GM12878 (cell line): ENCODE measurements around the gene RAPGEF4. TPM values are rescaled to one million over a fixed set of nuclear protein-coding genes. Genes with fewer than 3 reads are reported as not detected.

Source experiments
- ATAC-seq: fragments of 200-7000 bp; cut with Tn5 transposase; 3 replicates; pipeline ENCODE4 v1.9.1; 2020; ENCODE audit warnings: mild to moderate bottlenecking, moderate library complexity
- BruUV-seq: library from RNA; stranded (reverse); fragments of 400-500 nt; replicated peaks from 2 replicates; lab custom pipeline; 2021; lab: Mats Ljungman, UMichigan
- CTCF ChIA-PET: fragments of 300-600 bp; sonication (Branson Sonifier 250); formaldehyde crosslinking; extraction: SDS; loops from one replicate; lab custom pipeline; 2021; ENCODE audit warnings: inconsistent platforms; lab: Yijun Ruan, JAX
- POLR2A ChIA-PET: fragments of 350-600 bp; formaldehyde crosslinking; extraction: SDS; loops from one replicate; lab custom pipeline; 2021; ENCODE audit warnings: inconsistent platforms; lab: Charles Lee
- RAD21 ChIA-PET: fragments of 300-600 bp; sonication (Branson Sonifier 250); formaldehyde crosslinking; loops from one replicate; lab custom pipeline; 2023; ENCODE audit warnings: antibody characterized with exemption; ENCODE audit not compliant: unreplicated experiment; lab: Charles Lee
- SMC1A ChIA-PET: fragments of 300-600 bp; sonication (Branson Sonifier 250); formaldehyde crosslinking; loops from one replicate; lab custom pipeline; 2023; ENCODE audit not compliant: unreplicated experiment, uncharacterized antibody; lab: Charles Lee
- DNase-seq: peaks from one replicate; pipeline ENCODE4 v3.0.0-alpha.2; 2011; ENCODE audit warnings: low read depth, low spot score
- FAIRE-seq: peaks from 3 replicates; lab custom pipeline; 2011; peaks lifted over from hg19 to GRCh38; lab: Jason Lieb, UNC
- H2AFZ ChIP-seq: 2 replicates; pipeline ENCODE4 v1.6.0; 2011; ENCODE audit warnings: low read depth, low read length, control low read depth; ENCODE audit not compliant: control insufficient read depth
- H3K27ac ChIP-seq: 2 replicates; pipeline ENCODE4 v1.5.1; 2011; ENCODE audit warnings: control low read depth; ENCODE audit not compliant: control insufficient read depth, insufficient read depth
- H3K27me3 ChIP-seq, 2 experiments: replicated peaks in 1 of 2; 2 replicates each; pipeline versions ENCODE4 v1.6.0 to v1.6.1; 2011; ENCODE audit warnings: low read length in 1 of 2; ENCODE audit not compliant: control insufficient read depth in 2 of 2, insufficient read depth in 2 of 2
- H3K36me3 ChIP-seq, 2 experiments: 2 replicates each; pipeline ENCODE4 v1.5.1; 2011; ENCODE audit warnings: low read length in 1 of 2; ENCODE audit not compliant: control insufficient read depth in 2 of 2, insufficient read depth in 2 of 2
- H3K4me1 ChIP-seq: 2 replicates; pipeline ENCODE4 v1.6.1; 2011; ENCODE audit warnings: mild to moderate bottlenecking, low read length, moderate library complexity, mixed read lengths; ENCODE audit not compliant: control insufficient read depth, insufficient read depth
- H3K4me2 ChIP-seq: 2 replicates; pipeline ENCODE4 v1.6.0; 2011; ENCODE audit warnings: control low read depth; ENCODE audit not compliant: control insufficient read depth, insufficient read depth
- H3K4me3 ChIP-seq: fragments of 200-600 bp; sonication (generic); 2 replicates; pipeline ENCODE4 v1.5.1; 2016
- H3K79me2 ChIP-seq: 2 replicates; pipeline ENCODE4 v1.6.0; 2011; ENCODE audit warnings: low read length; ENCODE audit not compliant: control insufficient read depth, insufficient read depth
- H3K9ac ChIP-seq: 2 replicates; pipeline ENCODE4 v1.8.0; 2011; ENCODE audit warnings: low read length, control low read depth, mixed read lengths; ENCODE audit not compliant: control insufficient read depth, insufficient read depth
- H3K9me3 ChIP-seq: replicated peaks from 3 replicates; pipeline ENCODE4 v1.5.1; 2011; ENCODE audit warnings: mild to moderate bottlenecking, low read length; ENCODE audit not compliant: control insufficient read depth, insufficient read depth
- H4K20me1 ChIP-seq: 2 replicates; pipeline ENCODE4 v1.6.0; 2011; ENCODE audit not compliant: control insufficient read depth, insufficient read depth
- SPI1 ChIP-seq: IDR thresholded peaks from 2 replicates; pipeline ENCODE4 v1.6.1; 2011; ENCODE audit warnings: low read depth, mild to moderate bottlenecking, low read length, moderate library complexity, borderline replicate concordance; ENCODE audit not compliant: insufficient read depth
- WGBS: methylation state at CpG from one replicate; pipeline ENCODE4 v1.1.6; 2016; ENCODE audit warnings: low lambda C conversion rate; ENCODE audit not compliant: insufficient replicate concordance, insufficient coverage; ENCODE audit errors: missing lambda C conversion rate; 5-methylcytosine and 5-hydroxymethylcytosine counted together
- in situ Hi-C: fragments of 300-500 bp; cut with MboI; formaldehyde crosslinking; loops from 9 replicates; pipeline ENCODE4 v1.14.3; 2018; ENCODE audit warnings: mixed read lengths
- intact Hi-C: fragments of 100-400 bp; cut with micrococcal nuclease; formaldehyde crosslinking; loops from one replicate; pipeline ENCODE4 v1.14.2; 2022; ENCODE audit not compliant: unreplicated experiment
- polyA plus RNA-seq, 11 experiments: library from polyadenylated mRNA; depleted of rRNA in 4 of 11; unstranded in 6 of 11; stranded (reverse) in 5 of 11; fragments of >200 nt; fragmentation: Nextera tagmentation in 4 of 11; fragmentation: Illumina TruSeq in 1 of 11; extraction: Ambion mirVana in 4 of 11; extraction: Trizol in 1 of 11; gene quantifications; 1 replicate in 1 of 11; 2 replicates in 10 of 11; pipeline versions ENCODE4 v1.2.1 to v1.2.3, GENCODE V29; 2011 to 2016; ENCODE audit warnings: inconsistent platforms in 2 of 11, missing spikeins in 2 of 11, low read depth in 1 of 11
- total RNA-seq, 4 experiments: library from RNA; depleted of rRNA in 3 of 4; stranded (reverse); fragments of >200 nt in 3 of 4; fragmentation: Illumina TruSeq in 1 of 4; extraction: Trizol in 1 of 4; gene quantifications; 2 replicates each; pipeline versions ENCODE4 v1.2.1 to v1.2.3, GENCODE V29; 2013 to 2021
- TF ChIP-seq, protein P1 (sequence below), 3 experiments: IDR thresholded peaks in 2 of 3; conservative IDR thresholded peaks in 1 of 3; 2 replicates each; pipeline ENCODE4 v1.5.1; 2011; ENCODE audit warnings: low read depth in 3 of 3, low read length in 3 of 3, mild to moderate bottlenecking in 3 of 3, control low read depth in 2 of 3, moderate library complexity in 2 of 3, inconsistent platforms in 1 of 3, mixed read lengths in 1 of 3; ENCODE audit not compliant: control insufficient read depth in 2 of 3, insufficient read depth in 1 of 3; ENCODE audit errors: extremely low read depth in 1 of 3
- TF ChIP-seq, protein P2 (sequence below): IDR thresholded peaks from 2 replicates; pipeline ENCODE4 v1.6.1; 2012; ENCODE audit warnings: improper control_type of control experiment, low read depth, low read length; ENCODE audit not compliant: insufficient replicate concordance
- TF ChIP-seq, protein P3 (sequence below): IDR thresholded peaks from 2 replicates; pipeline ENCODE4 v1.6.1; 2012; ENCODE audit warnings: low read depth, low read length, improper control_type of control experiment
- TF ChIP-seq, protein P4 (sequence below): fragments of 150-350 bp; IDR thresholded peaks from 2 replicates; pipeline ENCODE4 v1.6.1; 2014; ENCODE audit warnings: mild to moderate bottlenecking, low read depth, low read length

The RAPGEF4 gene
- total and polyA plus RNA-seq, 10 of the 15 experiments (the other 5 are each of a cell fraction or from before 2014, with no cell fraction given): 0.18 TPM; not detected in 8

GRCh38 chr2:172704072-172704936, 31.3 kb upstream of the RAPGEF4 start:
- TF ChIP-seq, protein P1, sequence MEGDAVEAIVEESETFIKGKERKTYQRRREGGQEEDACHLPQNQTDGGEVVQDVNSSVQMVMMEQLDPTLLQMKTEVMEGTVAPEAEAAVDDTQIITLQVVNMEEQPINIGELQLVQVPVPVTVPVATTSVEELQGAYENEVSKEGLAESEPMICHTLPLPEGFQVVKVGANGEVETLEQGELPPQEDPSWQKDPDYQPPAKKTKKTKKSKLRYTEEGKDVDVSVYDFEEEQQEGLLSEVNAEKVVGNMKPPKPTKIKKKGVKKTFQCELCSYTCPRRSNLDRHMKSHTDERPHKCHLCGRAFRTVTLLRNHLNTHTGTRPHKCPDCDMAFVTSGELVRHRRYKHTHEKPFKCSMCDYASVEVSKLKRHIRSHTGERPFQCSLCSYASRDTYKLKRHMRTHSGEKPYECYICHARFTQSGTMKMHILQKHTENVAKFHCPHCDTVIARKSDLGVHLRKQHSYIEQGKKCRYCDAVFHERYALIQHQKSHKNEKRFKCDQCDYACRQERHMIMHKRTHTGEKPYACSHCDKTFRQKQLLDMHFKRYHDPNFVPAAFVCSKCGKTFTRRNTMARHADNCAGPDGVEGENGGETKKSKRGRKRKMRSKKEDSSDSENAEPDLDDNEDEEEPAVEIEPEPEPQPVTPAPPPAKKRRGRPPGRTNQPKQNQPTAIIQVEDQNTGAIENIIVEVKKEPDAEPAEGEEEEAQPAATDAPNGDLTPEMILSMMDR (IDR thresholded peaks at IDR 0.05 in 2 of 3, conservative IDR thresholded peaks at IDR 0.05 in 1 of 3; ENCODE audit: control insufficient read depth in 2 of 3, extremely low read depth in 1 of 3, insufficient read depth in 1 of 3, low read depth in 3 of 3, low read length in 3 of 3): peak; percentile 25 to 54 (median 32); a peak in 5 of 6 replicates
- TF ChIP-seq SPI1: peak; percentile 21; the same call in 1 of the 2 replicates
- TF ChIP-seq, protein P2, sequence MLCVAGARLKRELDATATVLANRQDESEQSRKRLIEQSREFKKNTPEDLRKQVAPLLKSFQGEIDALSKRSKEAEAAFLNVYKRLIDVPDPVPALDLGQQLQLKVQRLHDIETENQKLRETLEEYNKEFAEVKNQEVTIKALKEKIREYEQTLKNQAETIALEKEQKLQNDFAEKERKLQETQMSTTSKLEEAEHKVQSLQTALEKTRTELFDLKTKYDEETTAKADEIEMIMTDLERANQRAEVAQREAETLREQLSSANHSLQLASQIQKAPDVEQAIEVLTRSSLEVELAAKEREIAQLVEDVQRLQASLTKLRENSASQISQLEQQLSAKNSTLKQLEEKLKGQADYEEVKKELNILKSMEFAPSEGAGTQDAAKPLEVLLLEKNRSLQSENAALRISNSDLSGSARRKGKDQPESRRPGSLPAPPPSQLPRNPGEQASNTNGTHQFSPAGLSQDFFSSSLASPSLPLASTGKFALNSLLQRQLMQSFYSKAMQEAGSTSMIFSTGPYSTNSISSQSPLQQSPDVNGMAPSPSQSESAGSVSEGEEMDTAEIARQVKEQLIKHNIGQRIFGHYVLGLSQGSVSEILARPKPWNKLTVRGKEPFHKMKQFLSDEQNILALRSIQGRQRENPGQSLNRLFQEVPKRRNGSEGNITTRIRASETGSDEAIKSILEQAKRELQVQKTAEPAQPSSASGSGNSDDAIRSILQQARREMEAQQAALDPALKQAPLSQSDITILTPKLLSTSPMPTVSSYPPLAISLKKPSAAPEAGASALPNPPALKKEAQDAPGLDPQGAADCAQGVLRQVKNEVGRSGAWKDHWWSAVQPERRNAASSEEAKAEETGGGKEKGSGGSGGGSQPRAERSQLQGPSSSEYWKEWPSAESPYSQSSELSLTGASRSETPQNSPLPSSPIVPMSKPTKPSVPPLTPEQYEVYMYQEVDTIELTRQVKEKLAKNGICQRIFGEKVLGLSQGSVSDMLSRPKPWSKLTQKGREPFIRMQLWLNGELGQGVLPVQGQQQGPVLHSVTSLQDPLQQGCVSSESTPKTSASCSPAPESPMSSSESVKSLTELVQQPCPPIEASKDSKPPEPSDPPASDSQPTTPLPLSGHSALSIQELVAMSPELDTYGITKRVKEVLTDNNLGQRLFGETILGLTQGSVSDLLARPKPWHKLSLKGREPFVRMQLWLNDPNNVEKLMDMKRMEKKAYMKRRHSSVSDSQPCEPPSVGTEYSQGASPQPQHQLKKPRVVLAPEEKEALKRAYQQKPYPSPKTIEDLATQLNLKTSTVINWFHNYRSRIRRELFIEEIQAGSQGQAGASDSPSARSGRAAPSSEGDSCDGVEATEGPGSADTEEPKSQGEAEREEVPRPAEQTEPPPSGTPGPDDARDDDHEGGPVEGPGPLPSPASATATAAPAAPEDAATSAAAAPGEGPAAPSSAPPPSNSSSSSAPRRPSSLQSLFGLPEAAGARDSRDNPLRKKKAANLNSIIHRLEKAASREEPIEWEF: no peak
- TF ChIP-seq, protein P3, sequence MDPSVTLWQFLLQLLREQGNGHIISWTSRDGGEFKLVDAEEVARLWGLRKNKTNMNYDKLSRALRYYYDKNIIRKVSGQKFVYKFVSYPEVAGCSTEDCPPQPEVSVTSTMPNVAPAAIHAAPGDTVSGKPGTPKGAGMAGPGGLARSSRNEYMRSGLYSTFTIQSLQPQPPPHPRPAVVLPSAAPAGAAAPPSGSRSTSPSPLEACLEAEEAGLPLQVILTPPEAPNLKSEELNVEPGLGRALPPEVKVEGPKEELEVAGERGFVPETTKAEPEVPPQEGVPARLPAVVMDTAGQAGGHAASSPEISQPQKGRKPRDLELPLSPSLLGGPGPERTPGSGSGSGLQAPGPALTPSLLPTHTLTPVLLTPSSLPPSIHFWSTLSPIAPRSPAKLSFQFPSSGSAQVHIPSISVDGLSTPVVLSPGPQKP: no peak
- TF ChIP-seq, protein P4, sequence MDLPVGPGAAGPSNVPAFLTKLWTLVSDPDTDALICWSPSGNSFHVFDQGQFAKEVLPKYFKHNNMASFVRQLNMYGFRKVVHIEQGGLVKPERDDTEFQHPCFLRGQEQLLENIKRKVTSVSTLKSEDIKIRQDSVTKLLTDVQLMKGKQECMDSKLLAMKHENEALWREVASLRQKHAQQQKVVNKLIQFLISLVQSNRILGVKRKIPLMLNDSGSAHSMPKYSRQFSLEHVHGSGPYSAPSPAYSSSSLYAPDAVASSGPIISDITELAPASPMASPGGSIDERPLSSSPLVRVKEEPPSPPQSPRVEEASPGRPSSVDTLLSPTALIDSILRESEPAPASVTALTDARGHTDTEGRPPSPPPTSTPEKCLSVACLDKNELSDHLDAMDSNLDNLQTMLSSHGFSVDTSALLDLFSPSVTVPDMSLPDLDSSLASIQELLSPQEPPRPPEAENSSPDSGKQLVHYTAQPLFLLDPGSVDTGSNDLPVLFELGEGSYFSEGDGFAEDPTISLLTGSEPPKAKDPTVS: no peak
- Histone ChIP-seq H2AFZ (no peak overlapping the region), H4K20me1 (no peaks in the 10 kb centered on the region), H3K36me3 (no peaks in the 10 kb centered on the region), H3K9me3 (no peaks in the 10 kb centered on the region), H3K4me3 (no peak overlapping the region), H3K27ac (no peak overlapping the region), H3K27me3 (peaks cover 0 to 6% of the 10 kb centered on the region in 2 experiments; a peak in 2 of 4 replicates), H3K79me2 (no peaks in the 10 kb centered on the region), H3K9ac (no peak overlapping the region), H3K4me2 (no peak overlapping the region), H3K4me1 (no peaks in the 10 kb centered on the region)
- WGBS: 39% methylated on average over 11 of the region's 11 CpGs
- in situ Hi-C loops: no loop called here
- ChIA-PET POLR2A (no interaction called here), RAD21 (no interaction called here), CTCF (interaction anchor here (1.4 kb wide), 1 partner anchor 8 kb away, joined by 3 read pairs; no protein-coding TSS in a partner anchor), SMC1A (no interaction called here)
- intact Hi-C loops: no loop called here
- DNase-seq (no peak), FAIRE-seq (peak; percentile 68), ATAC-seq (peak; percentile 69)
- no TSS peak for BruUV-seq
